NCI-H524 treated with DMSO at 0.1 percent for 48 hours (cell line): ENCODE data around the gene CCM2L.

Experiments
- DNase-seq: peaks from one replicate; lab custom pipeline; 2025; lab: John Stamatoyannopoulos, UW

CCM2L gene

DNA sequence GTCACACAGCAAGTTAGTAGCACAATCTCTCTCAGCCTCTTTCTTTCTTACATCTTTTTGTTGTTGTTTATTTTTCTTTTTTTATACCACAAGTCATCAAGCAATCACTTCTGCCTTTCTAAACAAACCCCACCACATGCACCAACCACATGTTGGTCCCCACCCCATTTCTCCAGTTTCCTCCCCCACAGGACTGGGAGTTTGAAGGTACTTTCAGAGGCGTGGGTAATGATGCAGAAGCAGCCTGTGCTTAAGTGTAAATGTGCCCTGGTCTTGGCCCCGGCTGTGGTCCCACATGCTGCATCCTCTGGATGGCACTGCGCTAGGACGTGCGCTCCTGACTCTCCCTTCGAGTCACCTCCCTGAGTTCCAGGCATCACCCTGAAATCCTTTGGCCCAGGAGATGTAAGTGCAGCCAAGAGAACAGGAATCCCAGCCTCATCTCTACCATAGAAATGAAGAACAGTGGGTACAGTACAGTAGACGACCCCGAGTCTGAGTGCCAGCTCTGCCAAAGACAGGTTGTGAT lies 47.5 kb downstream of the CCM2L start:
- no peak for DNase-seq

DNA sequence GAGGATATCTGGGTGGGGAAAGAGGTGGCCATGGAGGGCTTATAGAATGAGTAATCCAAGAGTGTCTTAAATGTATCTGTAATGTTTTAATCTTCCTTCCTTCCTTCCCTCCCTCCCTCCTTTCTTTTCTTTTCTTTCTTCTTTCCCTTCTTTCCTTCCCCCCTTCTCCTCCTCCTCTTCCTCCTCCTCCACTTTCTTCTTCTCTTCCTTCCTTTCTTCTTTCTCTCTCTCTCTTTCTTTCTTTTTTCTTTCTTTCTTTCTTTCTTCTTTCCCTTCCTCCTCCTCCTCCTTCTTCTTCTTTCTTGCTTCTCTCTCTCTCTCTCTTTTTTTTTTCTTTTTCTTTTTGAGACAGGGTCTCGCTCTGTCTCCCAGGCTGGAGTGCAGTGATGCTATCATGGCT lies 49.0 kb downstream of the CCM2L start:
- no peak for DNase-seq

DNA sequence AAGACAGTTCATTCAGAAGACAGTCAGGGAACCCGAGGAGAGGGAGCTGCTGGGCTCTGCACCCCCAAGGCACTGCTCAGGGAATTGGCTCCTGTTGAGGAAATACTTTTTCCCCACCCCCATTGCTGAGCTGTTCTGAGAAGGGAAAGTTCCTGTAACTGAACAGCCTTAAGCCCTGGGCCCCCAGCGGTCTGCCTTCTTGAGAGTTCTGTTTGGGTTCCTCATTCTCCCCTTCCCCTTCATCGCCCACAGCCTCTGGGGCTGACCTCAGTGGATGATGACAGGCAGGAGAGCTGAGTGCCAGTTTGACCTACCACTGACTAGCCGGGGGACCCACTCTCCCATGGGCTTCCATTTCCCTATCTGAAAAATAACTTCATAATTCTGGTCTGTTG lies 52.5 kb downstream of the CCM2L start:
- no peak for DNase-seq

DNA sequence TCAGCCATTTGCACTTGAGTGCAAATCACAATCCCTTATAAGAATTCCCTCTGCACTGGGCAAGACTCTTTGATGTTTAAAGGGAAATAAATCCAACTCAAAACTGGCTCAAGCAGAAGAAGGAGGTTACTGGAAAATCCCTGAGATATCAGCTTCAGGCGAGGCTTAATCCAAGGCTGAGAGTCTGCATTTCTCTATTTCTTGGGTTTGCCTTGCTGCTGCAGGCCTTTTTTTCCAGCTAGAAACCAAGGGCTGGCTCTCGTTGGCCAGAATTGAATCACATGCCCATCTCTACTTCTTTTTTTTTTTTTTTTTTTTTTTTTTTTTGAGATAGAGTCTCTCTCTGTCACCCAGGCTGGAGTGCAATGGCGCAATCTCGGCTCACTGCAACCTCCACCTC lies 53.5 kb downstream of the CCM2L start:
- DNase-seq = no peak

DNA sequence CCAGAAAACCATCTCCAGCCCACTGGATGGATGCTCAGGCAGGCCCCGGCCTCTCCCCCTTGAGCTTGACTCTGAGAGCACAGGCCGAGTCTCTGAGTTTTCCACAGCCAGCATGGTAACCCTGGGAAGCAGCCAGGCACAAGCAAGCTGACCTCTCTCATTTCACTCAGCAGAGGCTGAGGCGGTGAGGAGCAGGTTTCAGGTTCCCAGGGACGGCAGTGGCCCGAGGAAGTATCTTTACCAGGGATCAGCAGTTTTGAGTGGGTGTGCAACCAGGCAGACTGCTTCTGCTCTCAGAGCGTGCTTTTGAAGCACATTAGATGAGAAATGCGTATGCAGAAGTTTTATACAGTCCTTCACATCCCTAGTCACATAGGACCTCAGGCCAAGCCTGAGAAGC lies 54.4 kb downstream of the CCM2L start:
- DNase-seq = no peak

DNA sequence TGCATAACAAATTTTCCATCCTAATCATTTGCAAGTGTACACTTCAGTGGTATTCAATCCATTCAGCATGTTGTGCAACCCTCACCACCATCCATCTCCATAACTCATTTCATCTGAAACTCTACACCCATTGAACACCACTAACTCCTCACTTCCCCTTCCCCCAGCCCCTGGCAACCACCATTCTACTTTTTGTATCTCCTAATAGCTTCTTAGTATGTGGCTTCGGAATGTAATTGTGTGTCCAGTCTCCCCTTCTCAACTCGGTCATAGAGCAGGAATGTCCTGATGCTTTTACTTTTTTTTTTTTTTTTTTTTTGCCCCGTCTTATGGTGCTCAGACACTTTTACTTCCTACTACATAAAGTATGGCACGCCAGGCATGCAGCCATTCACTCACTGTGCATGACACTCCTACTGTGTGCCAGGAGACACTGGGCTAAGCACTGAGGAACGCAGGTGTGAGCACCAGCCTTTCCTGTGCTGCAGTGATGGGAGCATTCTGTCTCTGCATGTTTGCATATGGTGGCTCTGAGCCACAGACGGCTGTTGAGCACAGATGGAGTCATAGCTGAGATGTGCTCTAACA lies 57.1 kb downstream of the CCM2L start:
- no peak for DNase-seq

DNA sequence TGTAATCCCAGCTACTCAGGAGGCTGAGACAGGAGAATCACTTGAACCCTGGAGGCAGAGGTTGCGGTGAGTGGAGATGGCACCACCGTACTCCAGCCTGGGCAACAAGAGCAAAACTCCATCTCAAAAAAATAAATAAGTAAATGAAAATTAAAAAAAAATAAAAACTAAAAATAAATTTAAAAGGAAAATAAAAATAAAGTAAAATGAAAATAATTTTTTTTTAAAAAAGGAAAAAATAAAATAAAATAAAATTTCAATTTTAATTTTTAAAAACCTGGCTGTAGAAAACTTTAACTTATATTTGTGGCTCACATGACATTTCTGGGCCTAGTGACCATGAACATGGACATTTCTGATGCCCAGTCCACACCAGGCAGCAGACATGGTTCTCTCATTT lies 57.9 kb downstream of the CCM2L start:
- DNase-seq = no peak

DNA sequence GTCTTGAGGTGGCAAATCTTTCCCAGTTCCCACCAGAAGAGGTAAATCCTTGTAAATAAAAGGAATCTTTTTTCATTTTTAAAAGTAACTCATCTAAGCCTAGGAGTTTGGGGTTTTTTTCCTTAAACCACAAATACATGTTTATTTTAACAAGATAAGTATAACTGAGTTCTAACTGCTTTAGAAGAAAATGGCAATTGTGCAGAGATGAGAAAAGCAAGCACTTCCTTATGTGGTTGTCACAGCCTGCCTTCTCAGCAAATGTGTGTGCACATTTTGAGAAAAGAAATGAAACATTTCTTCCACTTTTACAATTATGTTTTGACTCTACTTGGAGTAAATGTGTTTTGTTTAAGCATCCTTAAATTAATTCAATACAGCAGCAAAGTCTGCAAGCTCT lies 59.5 kb downstream of the CCM2L start:
- DNase-seq = no peak

DNA sequence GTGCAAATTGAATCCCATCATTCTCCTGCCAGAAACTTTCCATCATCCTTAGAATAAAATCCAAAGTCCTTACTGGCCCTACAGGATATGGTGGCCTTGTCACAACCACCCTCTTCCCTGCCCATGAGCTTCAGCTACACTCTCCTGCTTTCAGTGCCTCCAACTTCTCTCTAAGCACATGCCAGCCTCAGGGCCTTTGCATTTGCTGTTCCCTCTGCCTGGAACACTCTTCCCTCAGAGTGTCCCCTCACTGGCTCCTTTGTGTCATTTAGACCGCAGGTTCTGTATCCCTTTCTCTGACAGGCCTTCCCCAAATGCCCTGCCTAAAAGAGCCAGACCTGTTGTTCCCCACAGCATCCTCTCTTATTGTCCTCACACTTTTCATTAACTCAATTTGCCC lies 60.0 kb downstream of the CCM2L start:
- no peak for DNase-seq

DNA sequence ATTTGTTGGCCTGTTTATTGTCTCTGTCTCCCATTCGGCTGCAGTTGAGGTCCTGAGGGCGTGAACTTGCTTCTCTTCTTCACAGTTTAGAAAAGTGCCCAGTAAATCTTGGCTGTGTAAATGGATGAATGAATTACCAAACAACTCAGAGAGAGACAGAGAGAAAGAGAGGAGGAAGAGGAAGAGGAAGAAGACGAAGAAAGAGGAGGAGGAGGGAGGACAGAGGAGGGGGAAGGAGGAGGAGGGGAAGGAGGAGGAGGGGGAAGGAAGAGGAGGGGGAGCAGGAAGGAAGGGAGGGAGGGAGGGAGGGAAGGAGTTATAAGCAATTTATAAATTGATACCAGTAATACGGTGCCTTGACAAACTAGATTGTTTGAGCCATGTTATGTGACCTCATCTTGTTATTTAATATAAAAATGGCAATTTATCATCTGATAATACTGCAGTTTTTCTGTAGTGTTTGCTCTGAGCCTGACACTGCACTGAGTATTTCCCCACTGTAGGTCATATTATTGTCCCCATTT lies 60.5 kb downstream of the CCM2L start:
- no peak for DNase-seq

DNA sequence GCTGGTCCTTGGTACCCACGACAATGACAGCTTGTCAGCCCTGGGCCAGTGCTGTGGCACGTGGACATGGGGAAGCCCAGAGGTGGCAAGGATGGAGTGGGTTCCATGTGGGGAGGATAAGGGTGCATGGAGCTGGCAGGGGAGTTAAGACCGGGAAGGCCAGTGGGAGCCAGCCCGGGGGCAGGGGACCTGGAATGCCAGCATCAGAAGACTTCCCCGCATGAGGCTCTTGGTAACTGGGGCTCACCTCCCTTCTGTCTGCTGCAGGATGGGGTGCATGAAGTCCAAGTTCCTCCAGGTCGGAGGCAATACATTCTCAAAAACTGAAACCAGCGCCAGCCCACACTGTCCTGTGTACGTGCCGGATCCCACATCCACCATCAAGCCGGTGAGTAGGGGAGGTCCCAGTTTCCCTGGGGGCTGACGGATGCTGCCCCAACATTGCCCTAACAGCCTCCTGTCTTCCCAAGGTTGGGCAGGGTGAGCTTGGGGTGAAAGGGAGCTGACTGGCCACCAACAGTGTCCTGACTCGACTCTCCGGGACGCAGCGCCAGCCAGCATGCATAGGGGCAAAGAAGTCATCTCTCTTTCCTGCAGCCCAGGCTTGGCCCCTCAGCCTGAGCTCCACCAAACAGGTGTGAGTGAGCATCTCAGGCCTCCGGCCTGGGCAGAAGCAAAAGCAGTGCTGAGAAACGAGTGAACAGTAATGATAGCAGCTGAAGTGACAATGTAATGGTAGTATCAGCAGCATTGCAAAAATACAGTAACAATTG lies 61.3 kb downstream of the CCM2L start:
- DNase-seq = no peak

DNA sequence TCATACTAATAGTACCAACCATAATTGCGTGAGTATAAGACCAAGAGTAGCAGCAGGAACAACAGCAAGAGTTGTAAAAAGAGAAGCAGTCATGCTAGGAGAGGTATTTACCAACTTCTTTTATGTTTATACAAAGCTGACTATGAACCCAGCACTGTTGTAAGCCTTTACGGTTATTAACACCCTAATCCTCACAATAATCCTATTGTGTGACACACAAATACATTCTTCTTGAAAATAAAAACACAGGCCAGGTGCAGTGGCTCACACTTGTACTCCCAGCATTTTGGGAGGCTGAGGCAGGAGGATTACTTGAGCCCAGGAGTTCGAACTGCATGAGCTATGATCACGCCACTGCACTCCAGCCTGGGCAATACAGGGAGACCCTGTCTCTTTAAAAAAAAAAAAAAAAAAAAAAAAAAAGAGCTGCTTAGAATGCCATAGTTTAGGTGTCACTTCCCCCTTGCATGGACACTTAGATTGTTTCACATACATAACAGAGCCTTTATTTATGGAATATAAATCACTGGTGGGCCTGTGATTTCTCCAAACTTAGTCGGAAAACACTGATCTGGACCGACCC lies 62.0 kb downstream of the CCM2L start:
- DNase-seq = no peak

DNA sequence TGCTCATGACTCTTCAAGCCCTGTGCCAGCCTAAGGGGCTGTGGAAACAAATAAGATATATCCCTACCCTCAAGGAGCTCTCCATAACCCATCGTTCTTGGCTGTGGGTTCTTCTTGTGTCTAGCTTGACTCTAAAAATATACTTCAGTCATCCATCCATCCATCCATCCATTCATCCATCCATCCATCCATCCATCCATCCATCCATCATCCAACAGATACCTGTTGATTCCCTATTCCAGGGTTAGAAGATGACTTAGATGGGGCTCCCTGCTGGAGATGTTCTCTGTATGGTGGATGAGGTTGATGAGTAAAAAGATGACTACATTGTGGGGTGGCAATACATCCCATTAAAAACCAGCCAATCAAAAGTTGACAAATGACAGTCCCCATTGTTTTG lies 65.3 kb downstream of the CCM2L start:
- DNase-seq = no peak

DNA sequence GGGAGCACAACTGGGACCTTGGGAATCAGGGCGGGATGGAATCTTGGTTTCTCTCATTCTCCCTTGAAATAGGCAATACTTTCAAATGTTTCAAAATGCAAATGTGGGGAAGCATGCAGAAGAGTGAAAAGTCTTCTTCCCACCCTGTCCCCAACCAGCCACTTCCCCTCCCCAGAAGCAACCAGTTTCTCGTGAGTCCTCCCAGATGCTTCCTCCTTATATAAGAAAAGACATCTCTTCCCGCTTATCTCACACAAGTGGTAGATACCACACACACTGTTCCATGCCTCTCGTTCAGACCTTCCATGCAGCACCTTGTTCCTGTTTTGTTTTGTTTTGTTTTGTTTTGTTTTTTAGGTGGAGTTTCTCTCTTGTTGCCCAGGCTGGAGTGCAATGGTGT lies 67.0 kb downstream of the CCM2L start:
- no peak for DNase-seq

DNA sequence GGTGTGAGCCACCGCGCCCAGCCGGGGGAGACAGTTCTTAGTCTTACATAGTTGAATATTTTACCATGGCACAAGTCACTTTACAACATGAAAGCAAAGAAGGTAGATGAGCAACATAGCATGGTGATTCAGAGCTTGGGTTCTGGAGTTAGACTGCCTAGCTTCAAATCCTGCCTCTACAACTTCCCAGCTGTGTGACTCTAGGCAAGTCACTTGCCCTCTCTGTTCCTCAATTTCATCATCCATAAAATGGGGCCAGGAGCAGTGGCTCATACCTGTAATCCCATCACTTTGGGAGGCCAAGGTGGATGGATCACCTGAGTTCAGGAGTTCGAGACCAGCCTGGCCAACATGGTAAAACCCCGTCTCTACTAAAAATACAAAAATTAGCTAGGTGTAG lies 68.1 kb downstream of the CCM2L start:
- DNase-seq = no peak

DNA sequence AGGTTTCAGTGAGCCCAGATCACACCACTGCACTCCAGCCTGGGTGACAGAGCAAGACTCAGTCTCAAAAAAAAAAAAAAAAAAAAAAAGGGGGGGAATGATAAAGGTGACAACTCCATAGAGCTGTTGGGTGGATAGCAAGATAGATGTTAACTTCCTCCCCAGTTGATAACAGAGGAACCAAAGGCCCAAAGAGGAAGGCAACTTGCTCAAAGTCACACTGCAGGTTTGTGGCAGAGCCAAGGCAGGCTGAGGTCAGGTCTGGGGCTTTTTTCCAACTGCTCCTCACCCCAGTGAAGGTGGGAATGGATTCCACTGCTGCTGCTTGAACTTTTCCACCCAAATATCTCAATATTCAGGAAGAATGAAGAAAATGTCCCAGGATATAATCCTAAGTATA lies 68.6 kb downstream of the CCM2L start:
- DNase-seq = no peak

DNA sequence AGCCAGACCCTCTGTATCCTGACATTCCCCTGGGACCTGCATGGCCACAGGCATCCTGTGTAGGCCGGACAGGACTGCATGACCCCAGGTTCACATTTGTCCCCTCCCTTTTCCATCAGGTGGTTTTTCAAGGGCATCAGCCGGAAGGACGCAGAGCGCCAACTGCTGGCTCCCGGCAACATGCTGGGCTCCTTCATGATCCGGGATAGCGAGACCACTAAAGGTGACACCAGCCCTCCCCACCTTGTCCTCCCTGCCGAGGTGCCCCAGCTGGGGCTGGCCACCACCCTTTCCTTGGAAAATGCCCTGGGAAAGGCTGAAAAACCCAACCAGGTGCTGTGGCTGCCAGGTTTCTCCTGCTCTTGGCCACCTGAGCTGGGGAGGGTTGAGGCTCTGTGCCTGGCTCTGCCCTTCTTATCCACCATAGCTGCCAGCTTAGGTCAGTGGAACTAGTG lies 69.4 kb downstream of the CCM2L start:
- no peak for DNase-seq

DNA sequence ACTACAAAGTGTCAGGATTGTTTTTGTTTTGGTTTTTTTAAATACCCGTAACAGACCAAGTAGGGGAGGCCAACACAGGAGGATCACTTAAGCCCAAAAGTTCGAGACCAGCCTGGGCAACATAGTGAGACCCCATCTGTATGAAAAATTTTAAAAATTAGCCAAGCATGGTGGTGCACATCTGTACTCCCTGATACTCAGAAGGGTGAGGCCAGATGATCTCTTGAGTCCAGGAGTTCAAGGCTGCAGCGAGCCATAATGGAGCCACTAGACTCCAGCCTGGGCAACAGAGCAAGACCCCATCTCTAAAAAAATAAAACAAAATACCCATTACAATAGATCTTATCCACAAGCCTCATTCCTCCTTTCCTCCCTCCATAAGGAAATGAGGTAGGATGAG lies 70.5 kb downstream of the CCM2L start:
- no peak for DNase-seq
